K562 (cell line): ENCODE results near the gene CNOT11. TPM values are rescaled to one million over a fixed set of nuclear protein-coding genes. Genes with fewer than 3 reads are reported as not detected.
A peak's percentile ranks its signal among the peaks of the same experiment; 100 is the strongest.

Source experiments
- ATAC-seq: fragments of 200-7000 bp; cut with Tn5 transposase; 3 replicates; pipeline ENCODE4 v1.9.1; 2020; ENCODE audit warnings: moderate library complexity
- BruUV-seq: library from RNA; stranded (reverse); fragments of 400-500 nt; replicated peaks from 2 replicates; lab custom pipeline; 2021; lab: Mats Ljungman, UMichigan
- CTCF ChIA-PET: fragments of 300-600 bp; formaldehyde crosslinking; extraction: SDS; loops from one replicate; lab custom pipeline; 2021; ENCODE audit warnings: low intra/inter-chr PET ratio; lab: Yijun Ruan, JAX
- POLR2A ChIA-PET: fragments of 300-600, 350-650 bp; sonication (Branson Sonifier 250); formaldehyde crosslinking; extraction: SDS; loops from one replicate; lab custom pipeline; 2021; ENCODE audit warnings: antibody characterized with exemption, inconsistent platforms; lab: Yijun Ruan, JAX
- DNase-seq, 4 experiments: peaks; one replicate each; pipeline versions ENCODE4 v3.0.0 to v3.0.0-alpha.2; 2011 to 2018; ENCODE audit warnings: low spot score in 3 of 4, mixed read lengths in 3 of 4; ENCODE audit errors: extremely low read depth in 1 of 4
- FAIRE-seq: peaks from 2 replicates; lab custom pipeline; 2011; peaks lifted over from hg19 to GRCh38; lab: Jason Lieb, UNC
- H2AFZ ChIP-seq: 2 replicates; pipeline ENCODE4 v1.6.0; 2011; ENCODE audit warnings: low read depth, low read length, control low read depth, inconsistent platforms
- H3K27ac ChIP-seq: fragments of 200-600 bp; 3 replicates; pipeline ENCODE4 v1.8.0; 2011; ENCODE audit warnings: low read depth, mild to moderate bottlenecking, control low read depth, inconsistent platforms, low read length, moderate library complexity, mixed read lengths; ENCODE audit errors: extremely low read depth
- H3K27me3 ChIP-seq, 2 experiments: fragments of 300-600 bp in 1 of 2; 2 replicates in 1 of 2; 3 replicates in 1 of 2; pipeline versions ENCODE4 v1.6.0 to v1.8.0; 2011; ENCODE audit warnings: inconsistent platforms in 2 of 2, low read length in 2 of 2, mild to moderate bottlenecking in 1 of 2, mixed read lengths in 1 of 2, moderate library complexity in 1 of 2; ENCODE audit not compliant: control insufficient read depth in 2 of 2, insufficient read depth in 2 of 2
- H3K36me3 ChIP-seq: fragments of 300-600 bp; 3 replicates; pipeline ENCODE4 v1.8.0; 2011; ENCODE audit warnings: mild to moderate bottlenecking, low read length, inconsistent platforms; ENCODE audit not compliant: control insufficient read depth, insufficient read depth
- H3K4me1 ChIP-seq, 2 experiments: fragments of 200-600 bp in 1 of 2; replicated peaks in 1 of 2; 2 replicates in 1 of 2; 3 replicates in 1 of 2; pipeline versions ENCODE4 v1.5.1 to v1.8.0; 2011; ENCODE audit warnings: inconsistent platforms in 2 of 2, low read length in 2 of 2, mild to moderate bottlenecking in 1 of 2, mixed read lengths in 1 of 2, moderate library complexity in 1 of 2; ENCODE audit not compliant: control insufficient read depth in 2 of 2, insufficient read depth in 2 of 2
- H3K4me2 ChIP-seq: 2 replicates; pipeline ENCODE4 v1.6.1; 2011; ENCODE audit warnings: low read length, control low read depth, inconsistent platforms, mixed read lengths; ENCODE audit not compliant: insufficient read depth
- H3K4me3 ChIP-seq: fragments of 200-600 bp; sonication (generic), shearing (Covaris generic); 2 replicates; pipeline ENCODE4 v1.5.1; 2016; ENCODE audit warnings: control low read depth, inconsistent platforms
- H3K79me2 ChIP-seq: fragments of 200-600 bp; 3 replicates; pipeline ENCODE4 v1.8.0; 2011; ENCODE audit warnings: low read length, inconsistent platforms; ENCODE audit not compliant: control insufficient read depth, insufficient read depth
- H3K9ac ChIP-seq, 2 experiments: 2 replicates each; pipeline versions ENCODE4 v1.6.0 to v1.6.1; 2011; ENCODE audit warnings: low read depth in 2 of 2, low read length in 2 of 2, control low read depth in 1 of 2, inconsistent platforms in 1 of 2, mild to moderate bottlenecking in 1 of 2, mixed read lengths in 1 of 2; ENCODE audit not compliant: insufficient read depth in 1 of 2
- H3K9me1 ChIP-seq: one replicate; pipeline ENCODE4 v1.6.0; 2011; ENCODE audit warnings: inconsistent platforms, mild to moderate bottlenecking, low read length, moderate library complexity; ENCODE audit not compliant: control insufficient read depth, insufficient read depth
- H3K9me3 ChIP-seq: replicated peaks from 2 replicates; pipeline ENCODE4 v1.5.1; 2011; ENCODE audit warnings: low read depth, low read length, inconsistent platforms; ENCODE audit not compliant: control insufficient read depth, insufficient read depth
- H4K20me1 ChIP-seq: replicated peaks from 2 replicates; pipeline ENCODE4 v1.6.1; 2011; ENCODE audit warnings: low read length, inconsistent platforms, mixed read lengths; ENCODE audit not compliant: control insufficient read depth, insufficient read depth
- CEBPZ ChIP-seq: fragments of 150-350 bp; IDR thresholded peaks from 2 replicates; pipeline ENCODE4 v1.6.1; 2014; ENCODE audit warnings: low read depth, mild to moderate bottlenecking, low read length, borderline replicate concordance
- FOSL1 ChIP-seq: fragments of 200-800 bp; sonication (Bioruptor generic); conservative IDR thresholded peaks from 2 replicates; pipeline ENCODE4 v1.6.1; 2016; ENCODE audit warnings: missing genetic modification characterization, missing compliant biosample characterization
- GTF2F1 ChIP-seq: IDR thresholded peaks from 2 replicates; pipeline ENCODE4 v1.6.1; 2011; ENCODE audit warnings: low read depth, low read length, improper control_type of control experiment
- NR2C1 ChIP-seq, 2 experiments: fragments of 450-650 bp; IDR thresholded peaks; 2 replicates each; pipeline ENCODE4 v1.6.1; 2017; ENCODE audit warnings: mild to moderate bottlenecking in 2 of 2, antibody characterized with exemption in 1 of 2, inconsistent platforms in 1 of 2, missing compliant biosample characterization in 1 of 2, missing genetic modification characterization in 1 of 2
- NR2C2 ChIP-seq, 2 experiments: fragments of 200-800 bp in 1 of 2; sonication (Bioruptor generic) in 1 of 2; sonication (generic) in 1 of 2; formaldehyde crosslinking in 1 of 2; IDR thresholded peaks; 2 replicates each; pipeline versions ENCODE4 v1.6.1 to v1.8.0; 2016 to 2022; ENCODE audit warnings: mild to moderate bottlenecking in 1 of 2, missing compliant biosample characterization in 1 of 2, missing genetic modification characterization in 1 of 2, missing genetic modification reagents in 1 of 2
- NR2F6 ChIP-seq: fragments of 450-650 bp; formaldehyde crosslinking; IDR thresholded peaks from 2 replicates; pipeline ENCODE4 v1.4.0; 2020; ENCODE audit warnings: mild to moderate bottlenecking
- NR3C1 ChIP-seq: sonication (generic); formaldehyde crosslinking; IDR thresholded peaks from 2 replicates; pipeline ENCODE4 v1.8.1; 2022; ENCODE audit warnings: missing genetic modification reagents
- POLR2AphosphoS2 ChIP-seq: IDR thresholded peaks from 2 replicates; pipeline ENCODE4 v1.6.1; 2012; ENCODE audit warnings: low read length, improper control_type of control experiment
- SMAD4 ChIP-seq: fragments of 250-450 bp; sonication (Bioruptor Pico); conservative IDR thresholded peaks from 2 replicates; pipeline ENCODE4 v1.8.0; 2021; ENCODE audit warnings: inconsistent platforms, mild to moderate bottlenecking, moderate library complexity
- SMARCA5 ChIP-seq: fragments of 450-650 bp; IDR thresholded peaks from 2 replicates; pipeline ENCODE4 v1.6.1; 2016
- STAT5B ChIP-seq: fragments of 250-450 bp; sonication (Bioruptor Pico); IDR thresholded peaks from 2 replicates; pipeline ENCODE4 v1.8.0; 2021; ENCODE audit warnings: mild to moderate bottlenecking, inconsistent platforms
- U2AF1 ChIP-seq: fragments of 200-400 bp; formaldehyde crosslinking; optimal IDR thresholded peaks from 2 replicates; pipeline ENCODE3; 2017; ENCODE audit warnings: mild to moderate bottlenecking, low read depth, low read length, moderate library complexity
- ZNF133 ChIP-seq: fragments of 250-450 bp; sonication (Bioruptor Pico); IDR thresholded peaks from 2 replicates; pipeline ENCODE4 v1.4.0; 2020; ENCODE audit warnings: mild to moderate bottlenecking
- ZNF24 ChIP-seq: fragments of 450-650 bp; IDR thresholded peaks from 2 replicates; pipeline ENCODE4 v1.6.1; 2016
- ZNF280B ChIP-seq: fragments of 250-450 bp; sonication (Bioruptor Pico); IDR thresholded peaks from 2 replicates; pipeline ENCODE4 v1.5.1; 2021; ENCODE audit warnings: mild to moderate bottlenecking
- ZNF282 ChIP-seq: sonication (generic); formaldehyde crosslinking; IDR thresholded peaks from 2 replicates; pipeline ENCODE4 v1.8.1; 2023; ENCODE audit warnings: missing genetic modification reagents
- ZNF57 ChIP-seq: fragments of 450-650 bp; formaldehyde crosslinking; IDR thresholded peaks from 2 replicates; pipeline ENCODE4 v1.4.0; 2020; ENCODE audit warnings: mild to moderate bottlenecking, moderate library complexity
- ZNF766 ChIP-seq: fragments of 200-800 bp; sonication (Bioruptor generic); conservative IDR thresholded peaks from 2 replicates; pipeline ENCODE4 v1.6.1; 2016; ENCODE audit warnings: missing genetic modification characterization, missing compliant biosample characterization
- WGBS: fragments of 100-300 bp; shearing (Covaris generic); methylation state at CpG from one replicate; pipeline ENCODE4 v1.1.6; 2016; ENCODE audit warnings: low coverage, mixed read lengths; ENCODE audit not compliant: insufficient coverage; ENCODE audit errors: missing lambda C conversion rate; 5-methylcytosine and 5-hydroxymethylcytosine counted together
- in situ Hi-C: fragments of 300-500 bp; cut with MboI; formaldehyde crosslinking; loops from 4 replicates; pipeline ENCODE4 v1.15.0; 2018; ENCODE audit warnings: inconsistent platforms, mixed read lengths
- intact Hi-C: fragments of 100-400 bp; cut with micrococcal nuclease; formaldehyde crosslinking; loops from 2 replicates; pipeline ENCODE4 v1.14.2; 2022
- polyA plus RNA-seq, 8 experiments: library from polyadenylated mRNA; depleted of rRNA in 4 of 8; stranded (reverse) in 5 of 8; unstranded in 3 of 8; fragments of >200 nt; fragmentation: Nextera tagmentation in 2 of 8; fragmentation: Illumina TruSeq in 1 of 8; extraction: Ambion mirVana in 2 of 8; extraction: Trizol in 1 of 8; gene quantifications; 2 replicates each; pipeline versions ENCODE4 v1.2.1 to v1.2.3, GENCODE V29; 2011 to 2014; ENCODE audit warnings: inconsistent platforms in 1 of 8, missing spikeins in 1 of 8
- total RNA-seq, 7 experiments: library from RNA; depleted of rRNA in 6 of 7; stranded (reverse); fragments of >200 nt in 6 of 7; fragmentation: Illumina TruSeq in 2 of 7; extraction: Trizol in 2 of 7; gene quantifications; 2 replicates each; pipeline versions ENCODE4 v1.2.1 to v1.2.3, GENCODE V29; 2011 to 2021; ENCODE audit warnings: low replicate concordance in 1 of 7

Gene CNOT11
- total and polyA plus RNA-seq, 9 of the 15 experiments (the other 6 are each of a cell fraction or from before 2014, with no cell fraction given), result 12.7 to 163 (median 64.2) TPM

DNA sequence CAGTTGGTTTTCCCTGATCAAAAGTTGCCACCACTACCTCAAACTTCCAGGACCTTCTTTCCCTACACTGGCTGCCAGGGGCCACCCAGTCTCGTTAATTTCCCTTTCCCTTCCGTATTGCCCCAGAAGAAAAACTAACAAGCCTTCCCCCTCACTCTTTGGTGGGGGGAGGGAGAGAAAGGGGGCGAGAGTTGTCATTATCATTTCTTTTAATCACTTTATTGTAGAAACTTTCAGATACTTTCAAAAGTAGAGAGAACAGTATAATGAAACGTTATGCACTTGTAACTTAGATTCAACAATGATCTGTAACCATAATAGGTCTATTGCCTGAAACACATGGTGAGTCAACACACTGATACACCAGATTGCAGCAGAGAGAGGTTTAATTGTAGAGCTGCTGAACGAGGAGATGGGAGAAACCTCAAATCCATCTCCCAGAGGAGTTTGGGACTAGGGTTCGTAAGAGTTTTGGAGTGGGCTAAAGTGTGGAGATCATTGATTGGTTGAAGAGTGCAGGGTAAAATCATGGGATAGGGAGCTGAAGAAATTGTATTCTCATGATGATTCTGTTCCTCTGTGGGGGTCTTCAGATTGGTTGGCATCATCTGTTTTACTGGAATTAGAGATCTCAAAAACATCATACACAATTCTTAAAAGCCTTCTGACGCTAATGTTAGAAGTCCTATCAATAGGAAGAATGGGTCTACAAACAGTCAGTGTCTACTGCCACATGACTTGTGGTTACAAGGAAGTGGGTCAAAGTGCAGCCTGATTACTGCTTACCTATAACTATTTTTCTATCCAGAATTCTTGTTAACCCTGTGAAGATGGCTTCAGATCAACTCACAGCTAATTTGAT lies 58.4 kb downstream of the CNOT11 start:
- DNase-seq (no peak), ATAC-seq (no peak), FAIRE-seq (no peak)
- CTCF ChIA-PET, result no interaction called here
- Histone ChIP-seq H3K4me3 (no peak overlapping the region), H2AFZ (peak overlapping the region; percentile 99; the same call in 1 of the 2 replicates), H3K9me1 (no peaks in the 10 kb centered on the region), H3K9me3 (no peaks in the 10 kb centered on the region), H3K4me1 (peaks cover 16% of the 10 kb centered on the region in 2 experiments; a peak in 4 of 5 replicates), H3K27me3 (no peaks in the 10 kb centered on the region), H3K79me2 (peaks cover 25% of the 10 kb centered on the region), H3K9ac (no peak overlapping the region), H4K20me1 (peaks cover 11% of the 10 kb centered on the region), H3K36me3 (peaks cover 6% of the 10 kb centered on the region), H3K4me2 (no peak overlapping the region), H3K27ac (no peak overlapping the region)
- 30% methylated on average over 7 of the region's 7 CpGs for WGBS
- POLR2A ChIA-PET, result no interaction called here
- BruUV-seq, result no TSS peak
- intact Hi-C loops, result no loop called here
- in situ Hi-C loops, result no loop called here
- TF ChIP-seq NR2C2 (CRISPR knock-in tag; IDR thresholded peaks at IDR 0.05), result no peak
- TF ChIP-seq NR2C2 (tag; IDR thresholded peaks at IDR 0.05), result peak; percentile 66; the same call in 1 of the 2 replicates
- no peak for TF ChIP-seq NR2F6
- TF ChIP-seq U2AF1, result no peak
- TF ChIP-seq CEBPZ, result no peak
- TF ChIP-seq NR2C1 (IDR thresholded peaks at IDR 0.05), result peak; percentile 19; the same call in 1 of the 2 replicates
- TF ChIP-seq NR2C1 (tag; IDR thresholded peaks at IDR 0.05), result peak; percentile 47; the same call in 1 of the 2 replicates
- TF ChIP-seq ZNF57 (CRISPR knock-in tag), result no peak
- no peak for TF ChIP-seq ZNF24
- no peak for TF ChIP-seq GTF2F1
- 0 out of 2 replicates have a peak, but pooled peaks have one; percentile 32 for TF ChIP-seq FOSL1 (tag)
- no peak for TF ChIP-seq ZNF282
- TF ChIP-seq NR3C1 (CRISPR knock-in tag), result no peak
- peak; percentile 91 for TF ChIP-seq ZNF766
- TF ChIP-seq ZNF133, result 0 out of 2 replicates have a peak, but pooled peaks have one; percentile 36
- no peak for TF ChIP-seq SMARCA5
- TF ChIP-seq SMAD4, result 0 out of 2 replicates have a peak, but pooled peaks have one; percentile 15
- no peak for TF ChIP-seq ZNF280B
- TF ChIP-seq STAT5B, result no peak
- no peak for TF ChIP-seq POLR2AphosphoS2
